Thymus (tissue), 11 donors: ENCODE results near the gene BCL11A. TPM values are rescaled to one million over a fixed set of nuclear protein-coding genes. Genes with fewer than 3 reads are reported as not detected.
A peak's percentile ranks its signal among the peaks of the same experiment; 100 is the strongest.

Experiments used
- DNase-seq, 9 donors: peaks; one replicate each; pipeline ENCODE4 v3.0.0-alpha.2; 2013; ENCODE audit warnings: low spot score in 9 of 9, low read depth in 6 of 9, missing footprints in 1 of 9
- H3K27ac ChIP-seq, 2 donors: one replicate each; pipeline ENCODE4 v1.5.1; 2013; ENCODE audit warnings: control low read depth in 1 of 2, low read depth in 1 of 2, low read length in 1 of 2, mild to moderate bottlenecking in 1 of 2, moderate library complexity in 1 of 2
- H3K27me3 ChIP-seq, 2 donors: one replicate each; pipeline ENCODE4 v1.5.1; 2013; ENCODE audit warnings: low read length in 1 of 2; ENCODE audit not compliant: control insufficient read depth in 2 of 2, insufficient read depth in 1 of 2
- H3K36me3 ChIP-seq, 2 donors: one replicate each; pipeline ENCODE4 v1.5.1; 2013; ENCODE audit warnings: low read length in 1 of 2, mild to moderate bottlenecking in 1 of 2, moderate library complexity in 1 of 2; ENCODE audit not compliant: control insufficient read depth in 2 of 2, insufficient read depth in 2 of 2
- H3K4me1 ChIP-seq, 2 donors: one replicate each; pipeline ENCODE4 v1.5.1; 2013; ENCODE audit warnings: low read length in 2 of 2; ENCODE audit not compliant: control insufficient read depth in 2 of 2, insufficient read depth in 2 of 2
- H3K4me3 ChIP-seq, 2 donors: one replicate each; pipeline ENCODE4 v1.5.1; 2013; ENCODE audit warnings: low read length in 2 of 2, control low read depth in 1 of 2, mild to moderate bottlenecking in 1 of 2
- H3K9me3 ChIP-seq, 2 donors: one replicate each; pipeline ENCODE4 v1.5.1; 2013; ENCODE audit warnings: low read length in 1 of 2, mild to moderate bottlenecking in 1 of 2; ENCODE audit not compliant: control insufficient read depth in 2 of 2, insufficient read depth in 1 of 2
- WGBS: extraction: QIAGEN DNeasy Blood & Tissue Kit; methylation state at CpG from one replicate; pipeline ENCODE4 v1.1.7; 2013; 5-methylcytosine and 5-hydroxymethylcytosine counted together
- polyA plus RNA-seq: library from polyadenylated mRNA; stranded (reverse); fragments of 200-250 nt; gene quantifications from one replicate; pipeline ENCODE4 v1.2.3, GENCODE V29; 2013
- total RNA-seq: library from RNA; stranded (reverse); fragments of 120-200 nt; gene quantifications from one replicate; pipeline ENCODE4 v1.2.4, GENCODE V29; 2013
- donor health status: healthy.

Gene BCL11A
- total and polyA plus RNA-seq, 2 donors: 27.9 to 33.6 TPM

GRCh38 chr2:60479226-60480088 lies 74.0 kb downstream of the BCL11A start:
- peak overlapping the region; percentile 75 for H3K27ac ChIP-seq
- no peaks in the 10 kb centered on the region for H3K27me3 ChIP-seq
- WGBS: 92% methylated on average over 22 of the region's 22 CpGs
- no peaks in the 10 kb centered on the region for H3K9me3 ChIP-seq
- peaks cover 14 to 71% of the 10 kb centered on the region in 2 donors for H3K36me3 ChIP-seq
- no peak overlapping the region for H3K4me3 ChIP-seq
- peaks cover 21 to 68% of the 10 kb centered on the region in 2 donors for H3K4me1 ChIP-seq
- no peak for DNase-seq

GRCh38 chr2:60478660-60479059 lies 74.8 kb downstream of the BCL11A start:
- no peak for DNase-seq
- H3K4me1 ChIP-seq: peaks cover 21 to 62% of the 10 kb centered on the region in 2 donors
- 97% methylated on average over 7 of the region's 7 CpGs for WGBS
- no peak overlapping the region for H3K4me3 ChIP-seq
- no peaks in the 10 kb centered on the region for H3K27me3 ChIP-seq
- H3K36me3 ChIP-seq: peaks cover 14 to 64% of the 10 kb centered on the region in 2 donors
- H3K27ac ChIP-seq: peak overlapping the region; percentile 57 to 75
- H3K9me3 ChIP-seq: no peaks in the 10 kb centered on the region

- Histone ChIP-seq H3K27me3 (no peaks in the 10 kb centered on the region), H3K36me3 (peaks cover 26 to 66% of the 10 kb centered on the region in 2 donors), H3K27ac (no peak overlapping the region), H3K9me3 (no peaks in the 10 kb centered on the region), H3K4me1 (peaks cover 6 to 46% of the 10 kb centered on the region in 2 donors), H3K4me3 (no peak overlapping the region)
- no peak for DNase-seq
- 92% methylated on average over 2 of the region's 2 CpGs for WGBS
These were observed 77.1 kb downstream of the BCL11A start for GRCh38 chr2:60476206-60476954.

- no peak overlapping the region for H3K4me3 ChIP-seq
- no peak for DNase-seq
- no peak overlapping the region for H3K27ac ChIP-seq
- H3K4me1 ChIP-seq: peaks cover 0 to 39% of the 10 kb centered on the region in 2 donors
- no peaks in the 10 kb centered on the region for H3K27me3 ChIP-seq
- 97% methylated on average over 6 of the region's 6 CpGs for WGBS
- no peaks in the 10 kb centered on the region for H3K9me3 ChIP-seq
- peaks cover 30 to 70% of the 10 kb centered on the region in 2 donors for H3K36me3 ChIP-seq
These were observed 78.2 kb downstream of the BCL11A start for GRCh38 chr2:60475123-60475830.

- Histone ChIP-seq H3K27me3 (no peaks in the 10 kb centered on the region), H3K4me1 (peaks cover 3 to 34% of the 10 kb centered on the region in 2 donors), H3K27ac (no peak overlapping the region), H3K9me3 (no peaks in the 10 kb centered on the region), H3K4me3 (no peak overlapping the region), H3K36me3 (peaks cover 35 to 71% of the 10 kb centered on the region in 2 donors)
- WGBS: 97% methylated on average over 2 of the region's 2 CpGs
- no peak for DNase-seq
These were observed 79.2 kb downstream of the BCL11A start for GRCh38 chr2:60474301-60474700.

GRCh38 chr2:60473546-60473945 lies 79.9 kb downstream of the BCL11A start:
- H3K4me1 ChIP-seq: peaks cover 3 to 26% of the 10 kb centered on the region in 2 donors
- H3K27ac ChIP-seq: no peak overlapping the region
- H3K36me3 ChIP-seq: peaks cover 30 to 71% of the 10 kb centered on the region in 2 donors
- no peaks in the 10 kb centered on the region for H3K27me3 ChIP-seq
- 98% methylated on average over 3 of the region's 3 CpGs for WGBS
- DNase-seq: no peak
- no peaks in the 10 kb centered on the region for H3K9me3 ChIP-seq
- no peak overlapping the region for H3K4me3 ChIP-seq

- H3K27me3 ChIP-seq: no peaks in the 10 kb centered on the region
- H3K4me3 ChIP-seq: no peak overlapping the region
- no peak overlapping the region for H3K27ac ChIP-seq
- no peaks in the 10 kb centered on the region for H3K9me3 ChIP-seq
- peaks cover 3 to 20% of the 10 kb centered on the region in 2 donors for H3K4me1 ChIP-seq
- peaks cover 36 to 73% of the 10 kb centered on the region in 2 donors for H3K36me3 ChIP-seq
- DNase-seq: no peak
- 95% methylated on average over 5 of the region's 5 CpGs for WGBS
These were observed 80.7 kb downstream of the BCL11A start for GRCh38 chr2:60472663-60473289.

- H3K27ac ChIP-seq: no peak overlapping the region
- DNase-seq: no peak
- WGBS: 97% methylated on average over 5 of the region's 5 CpGs
- H3K9me3 ChIP-seq: no peaks in the 10 kb centered on the region
- H3K36me3 ChIP-seq: peaks cover 39 to 74% of the 10 kb centered on the region in 2 donors
- H3K4me1 ChIP-seq: peaks cover 3 to 16% of the 10 kb centered on the region in 2 donors
- no peaks in the 10 kb centered on the region for H3K27me3 ChIP-seq
- no peak overlapping the region for H3K4me3 ChIP-seq
These were observed 81.4 kb downstream of the BCL11A start for GRCh38 chr2:60472041-60472440.
